ENCODE results near the gene SLC16A1.

- TF ChIP-seq CTCF (IDR thresholded peaks at IDR 0.05; ENCODE audit: insufficient read depth, low read length, poor library complexity, severe bottlenecking) = no peak
- TF ChIP-seq EZH2phosphoT487 (conservative IDR thresholded peaks at IDR 0.05; ENCODE audit: low read length) = no peak
Measured at GRCh38 chr1:112946683-112947082, 9.3 kb downstream of the SLC16A1 start.
